Glutamatergic neuron (in vitro differentiated cells): ENCODE results near the gene TEAD3. TPM values are rescaled to one million over a fixed set of nuclear protein-coding genes. Genes with fewer than 3 reads are reported as not detected.
"Not testable (repeated sequence)": the region's sequence is repeated elsewhere in the genome, so short reads cannot be mapped to it uniquely, and the experiment has no call there.

Source experiments
- DNase-seq: peaks from one replicate; pipeline ENCODE4 v3.0.0; 2022
- H3K27ac Mint-ChIP-seq: one replicate; pipeline ENCODE4 v1.8.0; 2020; ENCODE audit warnings: mild to moderate bottlenecking, mixed read lengths, inconsistent platforms; ENCODE audit not compliant: unreplicated experiment
- H3K27me3 Mint-ChIP-seq: one replicate; pipeline ENCODE4 v1.8.0; 2020; ENCODE audit warnings: mild to moderate bottlenecking, moderate library complexity, mixed read lengths, inconsistent platforms; ENCODE audit not compliant: unreplicated experiment
- H3K36me3 Mint-ChIP-seq: one replicate; pipeline ENCODE4 v1.8.0; 2020; ENCODE audit warnings: mild to moderate bottlenecking, mixed read lengths, inconsistent platforms; ENCODE audit not compliant: unreplicated experiment
- H3K4me1 Mint-ChIP-seq: one replicate; pipeline ENCODE4 v1.8.0; 2020; ENCODE audit warnings: mild to moderate bottlenecking, low read depth, mixed read lengths, inconsistent platforms; ENCODE audit not compliant: unreplicated experiment
- H3K4me3 Mint-ChIP-seq: one replicate; pipeline ENCODE4 v1.8.0; 2020; ENCODE audit warnings: mild to moderate bottlenecking, mixed read lengths, inconsistent platforms; ENCODE audit not compliant: unreplicated experiment
- H3K9me3 Mint-ChIP-seq: one replicate; pipeline ENCODE4 v1.8.0; 2020; ENCODE audit warnings: mild to moderate bottlenecking, moderate library complexity, mixed read lengths, inconsistent platforms; ENCODE audit not compliant: unreplicated experiment
- long read RNA-seq: library from polyadenylated mRNA; unstranded; transcript quantifications from one replicate; pipeline ENCODE4 v2.0.0, GENCODE V29; 2020; ENCODE audit not compliant: unreplicated experiment
- total RNA-seq: library from RNA; stranded (reverse); fragmentation: NEBNext Ultra II Directional; extraction: Animal tissue kit (Norgen Biotek cat#: 25700); gene quantifications from one replicate; pipeline ENCODE4 v1.2.1, GENCODE V29; 2021; ENCODE audit not compliant: unreplicated experiment
- TF ChIP-seq, protein P1 (sequence below): fragments of 200-600 bp; sonication (generic); IDR thresholded peaks from one replicate; pipeline ENCODE4 v1.5.0; 2021; ENCODE audit not compliant: partially characterized antibody, unreplicated experiment

TEAD3 gene
- 50.0 TPM for total RNA-seq
- long read RNA-seq, partial matches to known transcripts = 0 of 4 reads
- long read RNA-seq, other reads (novel, unspliced or antisense) = 4 of 4 reads

DNA sequence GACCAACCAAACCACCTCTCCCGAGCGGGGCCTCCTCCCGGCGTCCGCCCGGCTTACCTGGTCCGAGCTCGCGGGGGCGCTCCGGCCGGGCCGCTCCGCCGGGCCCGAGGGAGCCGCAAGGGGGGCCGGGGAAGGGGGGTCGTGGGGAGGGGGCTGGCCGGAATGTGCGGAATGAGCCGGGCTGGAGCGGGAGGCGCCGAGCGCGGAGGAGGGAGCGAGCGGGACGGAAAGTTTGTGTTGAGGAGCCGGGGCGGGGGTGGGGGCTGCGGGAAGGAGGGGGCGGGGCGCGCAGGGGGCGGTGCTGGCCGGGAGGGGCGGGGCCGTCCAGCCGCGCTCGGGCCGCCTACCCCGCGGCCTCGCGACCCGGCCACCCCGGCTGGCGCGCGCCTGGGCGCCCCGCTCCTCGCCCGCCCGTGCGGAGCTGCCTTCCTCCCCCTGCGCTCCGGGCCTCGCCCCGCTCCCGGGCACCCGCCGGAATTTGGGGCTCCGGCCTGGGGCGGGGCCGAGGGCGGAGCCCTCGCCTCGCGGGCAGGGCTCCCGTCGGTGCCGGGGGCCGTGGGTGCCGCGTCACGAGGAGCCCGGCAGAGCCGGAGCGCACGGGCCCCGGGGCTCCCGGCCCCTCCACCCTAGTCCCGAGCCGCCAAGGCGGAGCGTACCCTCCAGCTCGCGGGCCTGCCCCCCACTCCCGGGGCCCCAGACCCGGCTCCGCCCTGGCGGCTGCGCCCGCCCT, at the start of gene TEAD3:
Gene TEAD3, minus strand, starts transcription at position 239 of the 730 bp plus-strand sequence.
- H3K27me3 Mint-ChIP-seq = peaks cover 16% of the 10 kb centered on the region
- no peaks in the 10 kb centered on the region for H3K36me3 Mint-ChIP-seq
- TF ChIP-seq, protein P1, sequence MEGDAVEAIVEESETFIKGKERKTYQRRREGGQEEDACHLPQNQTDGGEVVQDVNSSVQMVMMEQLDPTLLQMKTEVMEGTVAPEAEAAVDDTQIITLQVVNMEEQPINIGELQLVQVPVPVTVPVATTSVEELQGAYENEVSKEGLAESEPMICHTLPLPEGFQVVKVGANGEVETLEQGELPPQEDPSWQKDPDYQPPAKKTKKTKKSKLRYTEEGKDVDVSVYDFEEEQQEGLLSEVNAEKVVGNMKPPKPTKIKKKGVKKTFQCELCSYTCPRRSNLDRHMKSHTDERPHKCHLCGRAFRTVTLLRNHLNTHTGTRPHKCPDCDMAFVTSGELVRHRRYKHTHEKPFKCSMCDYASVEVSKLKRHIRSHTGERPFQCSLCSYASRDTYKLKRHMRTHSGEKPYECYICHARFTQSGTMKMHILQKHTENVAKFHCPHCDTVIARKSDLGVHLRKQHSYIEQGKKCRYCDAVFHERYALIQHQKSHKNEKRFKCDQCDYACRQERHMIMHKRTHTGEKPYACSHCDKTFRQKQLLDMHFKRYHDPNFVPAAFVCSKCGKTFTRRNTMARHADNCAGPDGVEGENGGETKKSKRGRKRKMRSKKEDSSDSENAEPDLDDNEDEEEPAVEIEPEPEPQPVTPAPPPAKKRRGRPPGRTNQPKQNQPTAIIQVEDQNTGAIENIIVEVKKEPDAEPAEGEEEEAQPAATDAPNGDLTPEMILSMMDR = no peak
- peaks cover 10% of the 10 kb centered on the region for H3K9me3 Mint-ChIP-seq
- DNase-seq = peak; percentile 80
- H3K4me1 Mint-ChIP-seq = peaks cover 46% of the 10 kb centered on the region
- H3K4me3 Mint-ChIP-seq = peak within 1 kb of the TSS; percentile 90
- H3K27ac Mint-ChIP-seq = peak within 1 kb of the TSS; percentile 83

DNA sequence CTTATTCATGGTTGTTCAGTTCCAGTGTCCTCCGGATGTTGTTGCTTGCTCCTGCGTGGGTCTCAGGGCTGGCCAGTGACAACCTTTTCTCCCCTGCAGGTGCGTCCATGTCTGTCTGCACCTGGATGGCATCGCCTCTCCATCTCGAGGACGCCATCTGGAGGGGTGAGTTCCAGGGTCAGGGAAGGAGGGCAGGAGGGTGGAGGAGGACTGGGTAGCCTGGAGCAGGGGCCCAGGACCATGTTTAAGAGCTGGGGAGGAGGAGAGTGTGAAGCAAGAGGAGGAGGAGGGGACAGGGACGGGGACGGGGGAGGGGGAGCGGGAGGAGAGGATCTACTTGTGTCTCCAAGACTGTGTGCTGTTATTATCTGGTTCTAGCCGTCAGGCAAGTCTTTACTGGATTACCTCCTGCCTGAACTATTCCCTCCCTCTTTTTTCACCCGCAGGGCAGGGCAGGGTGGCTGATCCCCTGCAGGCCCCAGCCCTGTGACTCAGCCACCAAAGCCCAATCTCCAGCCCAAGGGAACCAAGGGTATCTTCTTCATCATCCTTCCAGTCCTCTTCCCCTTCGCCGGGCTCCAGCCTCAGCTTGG, 48.0 kb upstream of the TEAD3 start:
- H3K27ac Mint-ChIP-seq = no peak overlapping the region
- no peak overlapping the region for H3K4me3 Mint-ChIP-seq
- no peak for DNase-seq
- H3K4me1 Mint-ChIP-seq = no peaks in the 10 kb centered on the region
- TF ChIP-seq, protein P1 = no peak
- H3K27me3 Mint-ChIP-seq = no peaks in the 10 kb centered on the region
- peaks cover 7% of the 10 kb centered on the region for H3K36me3 Mint-ChIP-seq
- H3K9me3 Mint-ChIP-seq = peaks cover 1% of the 10 kb centered on the region

DNA sequence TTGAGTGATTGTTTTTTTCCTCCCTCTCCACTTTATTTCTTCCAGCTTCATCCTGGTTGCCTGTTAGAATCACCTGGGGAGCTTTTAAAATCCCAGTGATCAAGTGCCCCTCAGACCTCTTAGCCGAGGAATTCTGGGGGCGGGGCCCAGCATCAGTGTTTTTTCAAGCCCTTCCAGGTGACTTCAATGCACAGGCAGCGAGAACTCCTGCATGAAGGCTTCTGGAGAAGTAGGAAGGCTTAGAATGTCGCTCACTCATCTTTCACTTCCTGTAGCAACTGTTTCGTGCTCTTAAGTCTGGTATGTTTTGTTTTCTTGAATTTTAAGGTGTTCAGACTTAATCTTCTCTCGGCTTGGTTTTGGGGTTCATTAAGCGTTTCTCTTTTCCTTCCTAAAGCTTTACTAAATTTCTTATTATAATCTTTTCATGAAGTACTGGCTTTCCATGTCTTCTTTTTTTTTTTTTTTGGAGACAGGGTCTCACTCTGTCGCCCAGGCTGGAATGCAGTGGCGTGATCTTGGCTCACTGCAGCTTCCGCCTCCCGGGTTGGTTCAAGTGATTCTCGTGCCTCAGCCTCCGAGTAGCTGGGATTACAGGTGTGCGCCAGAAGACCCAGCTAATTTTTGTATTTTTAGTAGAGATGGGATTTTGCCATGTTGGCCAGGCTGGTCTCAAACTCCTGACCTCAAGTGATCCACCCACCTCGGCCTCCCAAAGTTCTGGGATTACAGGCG, 46.7 kb upstream of the TEAD3 start:
- H3K4me3 Mint-ChIP-seq = no peak overlapping the region
- TF ChIP-seq, protein P1 = no peak

DNA sequence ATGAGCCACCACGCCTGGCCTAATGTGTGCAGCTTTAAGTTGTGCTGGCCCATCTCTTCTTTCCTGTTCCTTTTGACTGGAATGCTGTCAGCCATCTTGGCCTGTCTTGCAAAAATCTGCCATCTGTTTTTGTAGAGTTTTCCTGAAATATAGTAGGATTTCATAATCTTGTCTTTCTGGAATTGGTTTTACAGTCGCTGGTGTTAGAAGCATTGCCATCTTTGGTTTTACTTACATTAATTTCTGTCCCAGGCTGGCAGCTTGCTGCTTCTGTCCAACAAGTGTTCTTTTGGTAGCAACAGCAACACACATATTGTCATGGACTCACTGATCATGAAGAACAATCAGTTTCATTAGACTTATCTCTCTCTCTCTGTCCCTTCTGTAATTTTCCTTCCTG, 45.0 kb upstream of the TEAD3 start:
- H3K4me1 Mint-ChIP-seq = no peaks in the 10 kb centered on the region
- peaks cover 1% of the 10 kb centered on the region for H3K9me3 Mint-ChIP-seq
- H3K36me3 Mint-ChIP-seq = peaks cover 12% of the 10 kb centered on the region
- no peak overlapping the region for H3K27ac Mint-ChIP-seq
- no peaks in the 10 kb centered on the region for H3K27me3 Mint-ChIP-seq
- TF ChIP-seq, protein P1 = no peak
- no peak overlapping the region for H3K4me3 Mint-ChIP-seq
- DNase-seq = no peak

More for the DNA sequence above, 46.7 kb upstream of the TEAD3 start:
- H3K27ac Mint-ChIP-seq = no peak overlapping the region
- H3K36me3 Mint-ChIP-seq = peaks cover 12% of the 10 kb centered on the region
- H3K9me3 Mint-ChIP-seq = peaks cover 1% of the 10 kb centered on the region
- no peaks in the 10 kb centered on the region for H3K27me3 Mint-ChIP-seq
- no peak for DNase-seq
- no peaks in the 10 kb centered on the region for H3K4me1 Mint-ChIP-seq

DNA sequence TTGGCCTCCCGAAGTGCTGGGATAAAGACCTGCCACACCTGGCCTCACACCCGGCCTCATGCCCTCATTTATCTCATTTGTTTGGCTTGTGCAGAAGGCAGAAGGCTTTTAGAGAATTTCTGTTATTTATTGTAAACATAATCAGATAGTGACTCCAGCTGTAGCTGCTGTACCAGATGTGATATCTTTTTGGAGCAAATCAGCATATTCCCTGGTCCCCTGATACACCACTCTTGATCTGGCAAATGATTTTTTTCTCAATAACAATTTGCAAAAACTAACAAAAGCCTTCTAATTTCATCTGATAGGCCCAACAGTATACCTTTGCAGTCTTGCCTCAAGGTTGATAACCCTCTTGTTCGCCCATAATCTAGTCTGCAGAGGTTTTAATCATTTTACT, 42.3 kb upstream of the TEAD3 start:
- peaks cover 1% of the 10 kb centered on the region for H3K9me3 Mint-ChIP-seq
- H3K27me3 Mint-ChIP-seq = no peaks in the 10 kb centered on the region
- no peak overlapping the region for H3K4me3 Mint-ChIP-seq
- TF ChIP-seq, protein P1 = no peak
- peaks cover 7% of the 10 kb centered on the region for H3K4me1 Mint-ChIP-seq
- no peak for DNase-seq
- H3K27ac Mint-ChIP-seq = no peak overlapping the region
- peaks cover 17% of the 10 kb centered on the region for H3K36me3 Mint-ChIP-seq

DNA sequence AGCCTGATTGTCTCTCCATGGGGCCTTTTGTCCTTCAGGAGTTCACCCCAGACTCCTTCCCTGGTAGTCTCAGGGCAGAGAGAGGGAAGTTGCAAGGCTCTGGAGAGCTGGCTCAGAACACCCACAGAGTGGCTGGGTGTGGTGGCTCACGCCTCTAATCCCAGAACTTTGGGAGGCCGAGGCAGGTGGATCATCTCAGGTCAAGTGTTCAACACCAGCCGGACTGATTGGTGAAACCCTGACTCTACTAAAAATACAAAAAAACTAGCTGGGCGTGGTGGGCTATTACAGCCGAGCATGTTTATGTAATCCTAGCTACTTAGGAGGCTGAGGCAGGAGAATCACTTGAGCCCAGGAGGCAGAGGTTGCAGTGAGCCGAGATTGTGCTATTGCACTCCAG, 39.0 kb upstream of the TEAD3 start:
- not testable (repeated sequence) for H3K9me3 Mint-ChIP-seq, H3K27ac Mint-ChIP-seq, DNase-seq, H3K4me3 Mint-ChIP-seq, H3K27me3 Mint-ChIP-seq
- Mint-ChIP-seq H3K4me1 (peaks cover 12% of the 10 kb centered on the region), H3K36me3 (peaks cover 17% of the 10 kb centered on the region)
